Glutamatergic neuron (in vitro differentiated cells): Measurements from ENCODE around the gene HES7. TPM values are rescaled to one million over a fixed set of nuclear protein-coding genes. Genes with fewer than 3 reads are reported as not detected.

ENCODE experiments used
- DNase-seq: peaks from one replicate; pipeline ENCODE4 v3.0.0; 2022
- H3K27ac Mint-ChIP-seq: one replicate; pipeline ENCODE4 v1.8.0; 2020; ENCODE audit warnings: mild to moderate bottlenecking, mixed read lengths, inconsistent platforms; ENCODE audit not compliant: unreplicated experiment
- H3K27me3 Mint-ChIP-seq: one replicate; pipeline ENCODE4 v1.8.0; 2020; ENCODE audit warnings: mild to moderate bottlenecking, moderate library complexity, mixed read lengths, inconsistent platforms; ENCODE audit not compliant: unreplicated experiment
- H3K36me3 Mint-ChIP-seq: one replicate; pipeline ENCODE4 v1.8.0; 2020; ENCODE audit warnings: mild to moderate bottlenecking, mixed read lengths, inconsistent platforms; ENCODE audit not compliant: unreplicated experiment
- H3K4me1 Mint-ChIP-seq: one replicate; pipeline ENCODE4 v1.8.0; 2020; ENCODE audit warnings: mild to moderate bottlenecking, low read depth, mixed read lengths, inconsistent platforms; ENCODE audit not compliant: unreplicated experiment
- H3K4me3 Mint-ChIP-seq: one replicate; pipeline ENCODE4 v1.8.0; 2020; ENCODE audit warnings: mild to moderate bottlenecking, mixed read lengths, inconsistent platforms; ENCODE audit not compliant: unreplicated experiment
- H3K9me3 Mint-ChIP-seq: one replicate; pipeline ENCODE4 v1.8.0; 2020; ENCODE audit warnings: mild to moderate bottlenecking, moderate library complexity, mixed read lengths, inconsistent platforms; ENCODE audit not compliant: unreplicated experiment
- CTCF ChIP-seq: fragments of 200-600 bp; sonication (generic); IDR thresholded peaks from one replicate; pipeline ENCODE4 v1.5.0; 2021; ENCODE audit not compliant: partially characterized antibody, unreplicated experiment
- total RNA-seq: library from RNA; stranded (reverse); fragmentation: NEBNext Ultra II Directional; extraction: Animal tissue kit (Norgen Biotek cat#: 25700); gene quantifications from one replicate; pipeline ENCODE4 v1.2.1, GENCODE V29; 2021; ENCODE audit not compliant: unreplicated experiment

Gene HES7
- total RNA-seq, 1 donor from 2014 or later, result 2.2 TPM

DNA sequence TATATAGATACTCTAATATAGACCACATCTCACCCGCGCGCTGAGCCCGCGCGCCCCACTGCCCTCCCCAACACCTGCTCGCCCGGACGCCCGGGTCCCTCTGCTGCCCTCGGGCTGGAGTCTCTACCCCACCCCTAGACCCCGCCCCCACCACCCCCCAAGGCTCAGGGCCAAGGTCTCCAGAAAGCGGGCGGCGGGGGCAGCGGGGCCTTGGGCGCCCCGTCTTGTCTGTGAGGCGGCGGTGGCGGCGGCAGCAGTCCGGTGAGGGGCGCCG, 2.6 kb downstream of the HES7 start:
- no peak for TF ChIP-seq CTCF
- Mint-ChIP-seq H3K27me3 (peaks cover 58% of the 10 kb centered on the region), H3K36me3 (no peaks in the 10 kb centered on the region), H3K4me3 (peak overlapping the region; percentile 91), H3K4me1 (peaks cover 28% of the 10 kb centered on the region), H3K27ac (no peak overlapping the region), H3K9me3 (peaks cover 50% of the 10 kb centered on the region)
- DNase-seq, result no peak

GRCh38 chr17:8120520-8121406, 3.1 kb downstream of the HES7 start:
- peaks cover 53% of the 10 kb centered on the region for H3K27me3 Mint-ChIP-seq
- peak overlapping the region; percentile 89 for H3K27ac Mint-ChIP-seq
- TF ChIP-seq CTCF, result peak; percentile 55
- DNase-seq, result peak; percentile 75
- H3K36me3 Mint-ChIP-seq, result no peaks in the 10 kb centered on the region
- H3K9me3 Mint-ChIP-seq, result peaks cover 45% of the 10 kb centered on the region
- peaks cover 28% of the 10 kb centered on the region for H3K4me1 Mint-ChIP-seq
- H3K4me3 Mint-ChIP-seq, result peak overlapping the region; percentile 91

GRCh38 chr17:8119581-8120519, 4.1 kb downstream of the HES7 start:
- no peaks in the 10 kb centered on the region for H3K36me3 Mint-ChIP-seq
- peaks cover 24% of the 10 kb centered on the region for H3K4me1 Mint-ChIP-seq
- peak overlapping the region; percentile 89 for H3K27ac Mint-ChIP-seq
- H3K9me3 Mint-ChIP-seq, result peaks cover 36% of the 10 kb centered on the region
- H3K4me3 Mint-ChIP-seq, result peak overlapping the region; percentile 91
- peak; percentile 86 for DNase-seq
- no peak for TF ChIP-seq CTCF
- peaks cover 47% of the 10 kb centered on the region for H3K27me3 Mint-ChIP-seq

DNA sequence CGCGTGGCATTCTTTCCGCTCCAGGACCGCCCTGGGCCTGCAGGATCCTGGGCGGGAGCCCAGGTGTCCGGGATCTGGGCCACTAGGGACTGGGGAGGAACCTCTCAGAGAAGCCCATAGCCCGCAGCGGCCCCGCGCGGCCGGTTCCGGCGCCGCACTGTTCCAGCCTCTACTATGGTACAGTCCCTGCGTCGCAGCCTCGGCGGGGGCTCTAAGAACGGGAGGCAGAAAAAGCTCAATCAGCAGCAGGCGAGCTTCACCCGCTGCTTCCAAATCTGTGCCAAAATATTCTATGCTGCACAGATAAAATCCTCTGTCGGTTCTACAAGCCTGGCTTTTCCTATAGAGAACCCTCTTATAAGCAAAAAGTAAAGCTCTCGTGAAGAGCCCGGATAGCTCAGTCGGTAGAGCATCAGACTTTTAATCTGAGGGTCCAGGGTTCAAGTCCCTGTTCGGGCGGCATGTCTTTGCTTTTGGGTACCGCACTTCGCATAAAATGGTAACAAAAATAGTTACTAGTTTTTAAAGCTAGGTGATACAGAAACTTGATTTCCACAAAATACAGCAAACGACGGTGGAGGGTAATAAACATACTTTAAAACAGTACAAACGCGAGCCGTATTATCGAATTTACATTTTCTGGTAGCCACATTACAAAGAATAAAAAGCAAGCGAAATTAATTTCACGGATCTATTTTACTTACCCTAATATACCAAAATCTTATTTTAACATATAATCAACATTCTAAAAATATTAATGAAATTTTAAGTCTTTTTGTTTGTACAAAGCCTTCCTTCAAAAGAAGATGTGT, 4.9 kb downstream of the HES7 start:
- Mint-ChIP-seq H3K9me3 (peaks cover 31% of the 10 kb centered on the region), H3K27me3 (peaks cover 45% of the 10 kb centered on the region), H3K36me3 (no peaks in the 10 kb centered on the region), H3K4me1 (peaks cover 19% of the 10 kb centered on the region), H3K4me3 (peak overlapping the region; percentile 92), H3K27ac (peak overlapping the region; percentile 89)
- TF ChIP-seq CTCF, result peak; percentile 83
- peak; percentile 89 for DNase-seq
